Measurements from ENCODE around the gene NUMB. TPM values are rescaled to one million over a fixed set of nuclear protein-coding genes. Genes with fewer than 3 reads are reported as not detected.
A peak's percentile ranks its signal among the peaks of the same experiment; 100 is the strongest.
"Not testable (repeated sequence)": the region's sequence is repeated elsewhere in the genome, so short reads cannot be mapped to it uniquely, and the experiment has no call there.

NUMB gene
- total RNA-seq, 1 experiment from 2014 or later = 41.1 TPM

DNA sequence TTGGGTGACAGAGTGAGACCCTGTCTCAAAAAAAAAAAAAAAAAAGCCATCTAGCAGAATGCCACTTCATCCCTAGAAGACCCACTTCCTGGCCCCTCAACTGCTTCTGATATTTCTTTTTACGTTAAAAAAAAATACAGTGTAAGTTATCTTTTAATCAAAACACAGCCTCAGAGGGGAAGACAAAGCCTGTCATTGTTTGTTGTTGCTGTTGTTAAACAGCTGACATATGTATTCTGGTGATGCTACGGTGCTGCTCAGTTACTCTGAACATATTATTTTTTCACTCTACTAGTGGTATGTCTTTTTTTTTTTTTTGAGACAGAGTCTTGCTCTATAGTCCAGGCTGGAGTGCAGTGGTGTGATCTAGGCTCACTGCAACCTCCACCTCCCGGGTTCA lies 145.7 kb downstream of the NUMB start:
- H3K79me2 ChIP-seq (ENCODE audit: low read length) = no peaks in the 10 kb centered on the region
- no peak overlapping the region for H3K9ac ChIP-seq (ENCODE audit: low read length)
- no peak overlapping the region for H3K4me3 ChIP-seq (ENCODE audit: low read length)
- no peaks in the 10 kb centered on the region for H3K27me3 ChIP-seq (ENCODE audit: low read length)
- DNase-seq = no peak
- no peaks in the 10 kb centered on the region for H4K20me1 ChIP-seq (ENCODE audit: insufficient read depth, low read depth, low read length)
- peaks cover 12% of the 10 kb centered on the region for H3K4me1 ChIP-seq (ENCODE audit: low read length)
- no peaks in the 10 kb centered on the region for H3K9me2 ChIP-seq (replicated peaks; ENCODE audit: insufficient read depth, low read length)
- no peaks in the 10 kb centered on the region for H3K9me3 ChIP-seq (ENCODE audit: low read length)
- no peak overlapping the region for H3K27ac ChIP-seq (ENCODE audit: low read length)
- no peaks in the 10 kb centered on the region for H3K36me3 ChIP-seq (ENCODE audit: insufficient read depth, low read length)
- no peak overlapping the region for H2AFZ ChIP-seq (ENCODE audit: low read length)
- H3K4me2 ChIP-seq (ENCODE audit: low read depth, low read length, poor library complexity, severe bottlenecking) = no peak overlapping the region

DNA sequence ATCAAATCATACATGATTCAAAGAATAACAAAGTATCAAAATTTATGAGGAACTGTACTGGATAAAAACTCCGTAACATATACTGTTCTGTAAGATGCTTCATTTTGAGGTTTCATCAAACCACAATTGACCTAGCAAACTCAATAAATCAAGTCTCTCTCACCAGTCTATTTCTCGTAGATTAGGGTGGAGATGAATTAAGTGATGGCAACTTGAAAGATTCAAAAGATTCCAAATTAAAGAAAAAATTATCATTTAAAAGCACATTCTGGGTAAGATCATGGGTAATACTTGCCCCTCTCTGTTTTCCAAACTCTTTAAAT lies 146.7 kb downstream of the NUMB start:
- H3K27me3 ChIP-seq (ENCODE audit: low read length) = no peaks in the 10 kb centered on the region
- H3K9me3 ChIP-seq (ENCODE audit: low read length) = no peaks in the 10 kb centered on the region
- DNase-seq = no peak
- H3K4me1 ChIP-seq (ENCODE audit: low read length) = peaks cover 12% of the 10 kb centered on the region
- H3K4me3 ChIP-seq (ENCODE audit: low read length) = no peak overlapping the region
- H3K27ac ChIP-seq (ENCODE audit: low read length) = no peak overlapping the region
- H2AFZ ChIP-seq (ENCODE audit: low read length) = peak overlapping the region; percentile 40; the same call in 1 of the 2 replicates
- no peaks in the 10 kb centered on the region for H3K9me2 ChIP-seq (replicated peaks; ENCODE audit: insufficient read depth, low read length)
- H3K4me2 ChIP-seq (ENCODE audit: low read depth, low read length, poor library complexity, severe bottlenecking) = peak overlapping the region; percentile 12
- no peaks in the 10 kb centered on the region for H3K79me2 ChIP-seq (ENCODE audit: low read length)
- H3K9ac ChIP-seq (ENCODE audit: low read length) = no peak overlapping the region
- no peaks in the 10 kb centered on the region for H4K20me1 ChIP-seq (ENCODE audit: insufficient read depth, low read depth, low read length)
- no peaks in the 10 kb centered on the region for H3K36me3 ChIP-seq (ENCODE audit: insufficient read depth, low read length)

DNA sequence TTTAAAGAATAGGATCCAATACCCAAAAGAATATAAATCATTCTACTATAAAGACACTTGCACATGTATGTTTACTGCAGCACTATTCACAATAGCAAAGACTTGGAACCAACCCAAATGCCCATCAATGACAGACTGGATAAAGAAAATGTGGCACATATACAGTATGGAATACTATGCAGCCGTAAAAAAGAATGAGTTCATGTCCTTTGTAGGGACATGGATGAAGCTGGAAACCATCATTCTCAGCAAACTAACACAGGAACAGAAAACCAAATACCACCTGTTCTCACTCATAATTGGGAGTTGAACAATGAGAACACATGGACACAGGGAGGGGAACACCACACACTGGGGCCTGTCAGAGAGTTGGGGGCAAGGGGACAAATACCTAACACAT lies 149.1 kb downstream of the NUMB start:
- not testable (repeated sequence) for H3K9me2 ChIP-seq (replicated peaks; ENCODE audit: insufficient read depth, low read length); H3K79me2 ChIP-seq (ENCODE audit: low read length); H3K4me3 ChIP-seq (ENCODE audit: low read length); H3K9ac ChIP-seq (ENCODE audit: low read length); H3K4me2 ChIP-seq (ENCODE audit: low read depth, low read length, poor library complexity, severe bottlenecking); H4K20me1 ChIP-seq (ENCODE audit: insufficient read depth, low read depth, low read length); H3K27me3 ChIP-seq (ENCODE audit: low read length); H3K27ac ChIP-seq (ENCODE audit: low read length); H3K36me3 ChIP-seq (ENCODE audit: insufficient read depth, low read length); H2AFZ ChIP-seq (ENCODE audit: low read length); H3K9me3 ChIP-seq (ENCODE audit: low read length); DNase-seq
- peaks cover 15% of the 10 kb centered on the region for H3K4me1 ChIP-seq (ENCODE audit: low read length)

DNA sequence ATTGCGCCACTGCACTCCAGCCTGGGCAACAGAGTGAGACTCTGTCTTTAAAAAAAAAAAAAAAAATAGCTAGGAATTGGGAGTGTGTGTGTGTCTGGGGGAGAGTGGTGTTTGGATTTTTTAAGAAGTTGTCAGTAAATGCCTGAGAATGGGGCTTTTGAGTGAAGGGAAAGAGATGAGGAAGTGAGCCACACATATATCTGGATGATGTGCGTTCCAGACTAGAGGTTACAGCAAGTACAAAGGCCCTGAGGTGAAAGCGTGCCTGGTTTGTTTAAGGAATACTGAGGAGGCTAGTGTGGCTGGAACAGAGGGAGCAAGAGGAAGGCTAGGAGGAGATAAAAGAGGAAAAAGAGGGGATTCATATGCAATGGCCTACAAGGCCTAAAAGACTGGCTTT lies 151.1 kb downstream of the NUMB start:
- Histone ChIP-seq H3K9me2 (replicated peaks; ENCODE audit: insufficient read depth, low read length) (no peaks in the 10 kb centered on the region), H3K4me3 (ENCODE audit: low read length) (no peak overlapping the region), H3K4me1 (ENCODE audit: low read length) (peaks cover 27% of the 10 kb centered on the region), H3K27ac (ENCODE audit: low read length) (no peak overlapping the region), H3K4me2 (ENCODE audit: low read depth, low read length, poor library complexity, severe bottlenecking) (no peak overlapping the region), H4K20me1 (ENCODE audit: insufficient read depth, low read depth, low read length) (no peaks in the 10 kb centered on the region), H3K9ac (ENCODE audit: low read length) (no peak overlapping the region), H3K27me3 (ENCODE audit: low read length) (no peaks in the 10 kb centered on the region), H3K79me2 (ENCODE audit: low read length) (no peaks in the 10 kb centered on the region), H2AFZ (ENCODE audit: low read length) (no peak overlapping the region), H3K36me3 (ENCODE audit: insufficient read depth, low read length) (no peaks in the 10 kb centered on the region), H3K9me3 (ENCODE audit: low read length) (no peaks in the 10 kb centered on the region)
- no peak for DNase-seq

DNA sequence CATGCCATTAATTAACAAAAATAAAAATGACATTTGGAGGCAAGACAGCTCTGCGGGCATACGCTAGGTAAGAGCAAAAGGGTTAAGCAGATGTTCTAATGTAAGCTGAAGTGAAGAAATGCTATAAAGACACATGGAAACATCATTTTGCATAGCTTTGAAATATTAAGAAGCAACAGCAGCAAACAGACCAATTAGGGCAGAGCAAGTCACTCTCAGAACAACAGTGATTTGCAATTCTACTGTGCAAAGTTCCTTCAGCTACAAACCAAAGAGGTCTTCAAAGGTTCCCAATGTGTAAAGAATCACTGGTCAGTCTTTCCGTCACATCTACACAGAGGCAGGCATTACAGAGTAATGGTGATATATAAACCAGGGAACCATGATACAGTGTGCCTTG lies 152.8 kb downstream of the NUMB start:
- no peak for DNase-seq
- H3K9me3 ChIP-seq (ENCODE audit: low read length) = no peaks in the 10 kb centered on the region
- H3K9me2 ChIP-seq (replicated peaks; ENCODE audit: insufficient read depth, low read length) = no peaks in the 10 kb centered on the region
- no peak overlapping the region for H3K4me3 ChIP-seq (ENCODE audit: low read length)
- H3K27ac ChIP-seq (ENCODE audit: low read length) = no peak overlapping the region
- no peak overlapping the region for H3K9ac ChIP-seq (ENCODE audit: low read length)
- peaks cover 15% of the 10 kb centered on the region for H3K4me1 ChIP-seq (ENCODE audit: low read length)
- no peak overlapping the region for H2AFZ ChIP-seq (ENCODE audit: low read length)
- H3K36me3 ChIP-seq (ENCODE audit: insufficient read depth, low read length) = no peaks in the 10 kb centered on the region
- H3K27me3 ChIP-seq (ENCODE audit: low read length) = no peaks in the 10 kb centered on the region
- H4K20me1 ChIP-seq (ENCODE audit: insufficient read depth, low read depth, low read length) = no peaks in the 10 kb centered on the region
- no peaks in the 10 kb centered on the region for H3K79me2 ChIP-seq (ENCODE audit: low read length)
- no peak overlapping the region for H3K4me2 ChIP-seq (ENCODE audit: low read depth, low read length, poor library complexity, severe bottlenecking)

DNA sequence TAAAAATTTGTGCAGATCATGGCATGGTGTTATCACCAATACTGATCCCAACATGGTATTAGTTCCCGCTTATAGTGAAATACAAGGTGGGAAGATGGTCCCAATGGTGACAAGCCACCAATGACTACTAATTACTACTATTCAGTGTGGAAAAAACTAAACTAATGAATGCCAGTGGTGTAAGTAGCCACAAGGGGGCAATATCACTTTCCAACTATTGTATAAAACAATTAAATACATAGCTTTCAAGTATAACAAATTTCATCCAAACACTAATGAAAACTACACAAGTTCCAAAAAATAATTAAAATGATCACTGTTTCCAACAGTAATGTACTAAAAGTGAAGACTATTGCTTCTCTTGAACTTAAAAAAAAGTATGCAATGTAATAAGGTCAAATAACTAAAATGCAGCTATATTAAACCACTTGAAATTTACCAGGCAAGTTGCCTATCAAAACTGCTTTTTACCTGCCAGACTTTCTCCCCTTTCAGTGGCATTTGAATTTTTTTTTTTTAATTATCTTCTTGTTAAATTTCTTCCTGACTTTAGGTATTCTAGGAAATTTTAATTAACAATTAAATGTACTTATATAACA lies 163.0 kb downstream of the NUMB start:
- H4K20me1 ChIP-seq (ENCODE audit: insufficient read depth, low read depth, low read length) = no peaks in the 10 kb centered on the region
- no peak overlapping the region for H3K4me2 ChIP-seq (ENCODE audit: low read depth, low read length, poor library complexity, severe bottlenecking)
- H3K27me3 ChIP-seq (ENCODE audit: low read length) = no peaks in the 10 kb centered on the region
- no peaks in the 10 kb centered on the region for H3K4me1 ChIP-seq (ENCODE audit: low read length)
- H3K79me2 ChIP-seq (ENCODE audit: low read length) = no peaks in the 10 kb centered on the region
- no peaks in the 10 kb centered on the region for H3K36me3 ChIP-seq (ENCODE audit: insufficient read depth, low read length)
- H3K9ac ChIP-seq (ENCODE audit: low read length) = no peak overlapping the region
- no peak overlapping the region for H2AFZ ChIP-seq (ENCODE audit: low read length)
- no peaks in the 10 kb centered on the region for H3K9me2 ChIP-seq (replicated peaks; ENCODE audit: insufficient read depth, low read length)
- no peaks in the 10 kb centered on the region for H3K9me3 ChIP-seq (ENCODE audit: low read length)
- DNase-seq = peak; percentile 88
- H3K27ac ChIP-seq (ENCODE audit: low read length) = no peak overlapping the region
- no peak overlapping the region for H3K4me3 ChIP-seq (ENCODE audit: low read length)

DNA sequence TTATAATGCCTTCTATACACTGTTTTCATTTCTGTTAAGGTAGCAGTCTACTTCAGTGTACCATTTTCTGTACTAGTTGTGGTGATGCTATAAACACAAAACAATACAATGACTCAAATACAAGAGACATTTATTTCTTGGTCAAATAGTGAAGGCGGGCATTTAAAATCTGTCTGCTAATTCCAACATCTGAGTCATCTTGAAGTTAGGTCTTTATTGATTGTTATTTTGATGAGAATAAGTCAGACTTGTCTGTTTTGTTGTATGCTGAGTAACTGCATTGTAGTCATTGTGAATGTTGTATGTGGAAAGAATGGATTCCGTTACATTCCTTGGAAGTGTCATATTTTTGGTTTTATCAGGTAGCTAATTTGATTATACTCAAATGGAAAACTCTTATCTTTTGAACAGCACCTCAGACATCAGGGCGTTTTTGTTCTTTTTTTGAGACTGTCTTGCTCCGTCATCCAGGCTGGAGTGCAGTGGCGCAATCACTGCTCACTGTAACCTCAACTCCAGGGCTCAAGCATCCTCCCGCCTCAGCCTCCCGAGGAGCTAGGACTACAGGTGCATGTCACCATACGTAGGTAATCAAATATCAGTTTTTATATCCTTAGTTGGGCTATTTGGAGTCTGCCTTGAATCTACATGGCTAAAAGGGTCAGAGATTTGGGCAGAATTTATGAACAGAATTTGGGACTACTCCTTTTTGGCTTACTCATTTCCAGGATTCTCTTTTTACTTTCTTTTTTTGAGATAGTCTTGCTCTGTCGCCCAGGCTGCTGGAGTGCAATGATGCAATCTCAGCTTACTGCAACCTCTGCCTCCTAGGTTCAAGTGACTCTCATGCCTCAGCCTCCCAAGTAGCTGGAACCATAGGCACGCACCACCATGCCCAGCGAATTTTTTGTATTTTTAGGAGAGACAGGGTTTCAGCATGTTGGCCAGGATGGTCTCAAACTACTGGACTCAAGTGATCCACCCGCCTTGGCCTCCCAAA lies 164.3 kb downstream of the NUMB start:
- Histone ChIP-seq H3K9me3 (ENCODE audit: low read length) (no peaks in the 10 kb centered on the region), H4K20me1 (ENCODE audit: insufficient read depth, low read depth, low read length) (no peaks in the 10 kb centered on the region), H3K27me3 (ENCODE audit: low read length) (no peaks in the 10 kb centered on the region), H3K4me1 (ENCODE audit: low read length) (peaks cover 5% of the 10 kb centered on the region; the same call in 1 of the 2 replicates), H3K27ac (ENCODE audit: low read length) (no peak overlapping the region), H3K4me3 (ENCODE audit: low read length) (no peak overlapping the region), H3K4me2 (ENCODE audit: low read depth, low read length, poor library complexity, severe bottlenecking) (no peak overlapping the region), H3K9ac (ENCODE audit: low read length) (no peak overlapping the region), H3K36me3 (ENCODE audit: insufficient read depth, low read length) (no peaks in the 10 kb centered on the region), H3K79me2 (ENCODE audit: low read length) (no peaks in the 10 kb centered on the region), H2AFZ (ENCODE audit: low read length) (no peak overlapping the region), H3K9me2 (replicated peaks; ENCODE audit: insufficient read depth, low read length) (no peaks in the 10 kb centered on the region)
- DNase-seq = no peak

DNA sequence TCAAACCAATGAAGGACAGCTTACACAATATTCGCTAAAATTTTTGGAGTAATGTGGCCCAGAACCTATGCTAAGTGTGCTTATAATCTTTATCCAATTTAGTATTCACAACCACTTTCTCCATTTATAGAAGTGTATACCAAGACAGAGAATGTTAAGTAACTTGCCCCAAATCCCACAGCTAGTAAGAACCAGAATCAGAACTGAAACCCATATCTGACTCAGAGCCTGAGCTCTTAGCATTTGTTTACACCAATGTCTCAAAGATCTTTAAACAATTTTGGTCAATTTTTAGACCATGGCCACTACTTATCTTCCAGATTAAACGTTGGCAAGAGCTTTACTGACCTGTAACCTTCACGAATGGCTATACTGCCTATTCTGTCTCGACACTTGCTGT lies 168.1 kb downstream of the NUMB start:
- Histone ChIP-seq H3K4me2 (ENCODE audit: low read depth, low read length, poor library complexity, severe bottlenecking) (no peak overlapping the region), H3K9me3 (ENCODE audit: low read length) (no peaks in the 10 kb centered on the region), H3K27ac (ENCODE audit: low read length) (no peak overlapping the region), H3K27me3 (ENCODE audit: low read length) (no peaks in the 10 kb centered on the region), H4K20me1 (ENCODE audit: insufficient read depth, low read depth, low read length) (no peaks in the 10 kb centered on the region), H3K79me2 (ENCODE audit: low read length) (no peaks in the 10 kb centered on the region), H3K4me1 (ENCODE audit: low read length) (peaks cover 5% of the 10 kb centered on the region; the same call in 1 of the 2 replicates), H3K4me3 (ENCODE audit: low read length) (no peak overlapping the region), H3K9me2 (replicated peaks; ENCODE audit: insufficient read depth, low read length) (no peaks in the 10 kb centered on the region), H2AFZ (ENCODE audit: low read length) (no peak overlapping the region), H3K9ac (ENCODE audit: low read length) (no peak overlapping the region), H3K36me3 (ENCODE audit: insufficient read depth, low read length) (no peaks in the 10 kb centered on the region)
- DNase-seq = no peak
